Right renal pelvis (tissue), 4 donors: ENCODE measurements around the gene C6. TPM values are rescaled to one million over a fixed set of nuclear protein-coding genes. Genes with fewer than 3 reads are reported as not detected.

ENCODE experiments used
- DNase-seq, 4 donors: peaks; one replicate each; pipeline ENCODE4 v3.0.0-alpha.2; 2013; ENCODE audit warnings: low read depth in 4 of 4, low spot score in 3 of 4, missing footprints in 1 of 4
- polyA plus RNA-seq, 4 donors: library from polyadenylated mRNA; unstranded; fragments of 120-200 nt; gene quantifications; one replicate each; pipeline ENCODE4 v1.2.1, GENCODE V29; 2013; ENCODE audit not compliant: insufficient read length in 4 of 4

C6 gene
- polyA plus RNA-seq, 4 donors = 1.4 to 3.2 (median 3.0) TPM

GRCh38 chr5:41143131-41143901 lies 70.0 kb downstream of the C6 start:
- DNase-seq = no peak

DNA sequence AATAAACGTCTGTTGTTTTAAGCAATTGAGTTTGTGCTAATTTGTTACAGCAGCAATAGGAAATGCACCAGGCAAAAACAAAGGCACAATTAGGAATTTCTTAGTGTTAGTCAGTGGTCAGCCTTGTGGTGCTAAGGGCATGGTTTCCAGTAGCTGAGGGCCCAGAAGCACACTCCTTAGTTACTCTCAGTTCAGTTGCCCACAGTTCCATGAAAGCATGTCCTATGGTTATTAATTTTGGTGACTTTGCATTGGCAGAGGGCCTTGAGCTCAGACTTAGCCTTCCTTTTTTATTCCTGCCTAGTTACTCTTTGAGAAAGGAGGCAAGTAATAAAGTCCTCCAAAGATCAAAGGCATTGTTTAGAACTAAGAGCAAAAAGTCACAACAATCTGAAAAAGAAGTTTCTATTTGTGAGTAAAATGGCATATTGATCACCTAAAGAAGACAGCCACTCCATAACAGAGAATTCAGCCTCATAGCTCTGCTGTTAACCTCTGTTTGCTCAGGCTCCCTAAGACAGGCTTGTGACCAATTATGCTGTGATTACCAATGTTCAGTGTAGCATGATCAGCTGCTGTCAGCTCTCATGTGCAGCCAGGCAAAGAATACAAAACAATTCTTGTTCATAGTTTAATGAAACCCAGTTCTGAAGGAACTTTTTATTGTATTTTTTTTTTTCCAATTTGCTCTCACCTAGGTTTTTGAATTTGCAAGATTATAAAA lies 85.2 kb downstream of the C6 start:
- DNase-seq = no peak

- DNase-seq = no peak
Observed at GRCh38 chr5:41122459-41122858, 90.9 kb downstream of the C6 start.

- no peak for DNase-seq
Observed at GRCh38 chr5:41120600-41120999, 92.7 kb downstream of the C6 start.

- no peak for DNase-seq
Observed at GRCh38 chr5:41118177-41118576, 95.2 kb downstream of the C6 start.

- DNase-seq = no peak
Observed at GRCh38 chr5:41115281-41115680, 98.1 kb downstream of the C6 start.

- DNase-seq = no peak
Observed at GRCh38 chr5:41112486-41113455, 100.6 kb downstream of the C6 start.

- no peak for DNase-seq
Observed at GRCh38 chr5:41109186-41109585, 104.1 kb downstream of the C6 start.

DNA sequence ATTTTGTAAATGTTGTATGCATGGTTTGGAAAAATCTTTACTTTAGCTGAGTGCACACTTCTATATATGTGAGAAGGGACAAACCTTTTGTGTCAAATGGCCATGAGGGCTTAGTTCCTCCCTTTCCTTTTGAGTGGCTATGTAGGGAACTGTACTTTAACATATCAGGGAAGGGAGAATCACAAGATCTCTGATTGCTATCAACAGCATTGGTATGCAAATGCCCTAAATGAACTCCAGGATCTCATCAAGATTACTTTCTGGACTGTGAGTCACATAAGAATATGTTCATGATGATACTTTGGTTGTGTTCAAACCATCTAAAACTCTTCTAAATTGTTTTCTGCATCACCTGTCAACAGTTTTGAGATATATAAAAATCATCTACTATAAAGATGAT lies 111.0 kb downstream of the C6 start:
- DNase-seq = no peak

DNA sequence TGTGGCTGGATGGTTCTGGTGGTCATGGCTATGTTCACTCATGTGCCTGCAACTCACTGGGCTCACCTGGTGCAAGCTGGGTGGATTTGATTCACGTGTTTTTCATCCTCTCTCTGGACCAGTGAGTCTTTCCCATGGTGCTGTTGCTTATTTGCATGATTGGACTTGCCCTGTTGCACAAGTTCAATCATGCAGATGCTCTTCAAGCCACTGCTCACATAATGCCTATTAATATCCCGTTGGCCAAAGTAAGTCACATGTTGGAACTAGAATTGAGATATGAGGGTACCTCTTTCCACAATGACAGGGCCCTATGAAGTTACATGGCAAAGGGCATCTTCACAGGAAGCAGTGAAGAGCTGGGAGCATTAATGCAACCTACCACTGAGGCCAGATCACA lies 115.7 kb downstream of the C6 start:
- DNase-seq = no peak

DNA sequence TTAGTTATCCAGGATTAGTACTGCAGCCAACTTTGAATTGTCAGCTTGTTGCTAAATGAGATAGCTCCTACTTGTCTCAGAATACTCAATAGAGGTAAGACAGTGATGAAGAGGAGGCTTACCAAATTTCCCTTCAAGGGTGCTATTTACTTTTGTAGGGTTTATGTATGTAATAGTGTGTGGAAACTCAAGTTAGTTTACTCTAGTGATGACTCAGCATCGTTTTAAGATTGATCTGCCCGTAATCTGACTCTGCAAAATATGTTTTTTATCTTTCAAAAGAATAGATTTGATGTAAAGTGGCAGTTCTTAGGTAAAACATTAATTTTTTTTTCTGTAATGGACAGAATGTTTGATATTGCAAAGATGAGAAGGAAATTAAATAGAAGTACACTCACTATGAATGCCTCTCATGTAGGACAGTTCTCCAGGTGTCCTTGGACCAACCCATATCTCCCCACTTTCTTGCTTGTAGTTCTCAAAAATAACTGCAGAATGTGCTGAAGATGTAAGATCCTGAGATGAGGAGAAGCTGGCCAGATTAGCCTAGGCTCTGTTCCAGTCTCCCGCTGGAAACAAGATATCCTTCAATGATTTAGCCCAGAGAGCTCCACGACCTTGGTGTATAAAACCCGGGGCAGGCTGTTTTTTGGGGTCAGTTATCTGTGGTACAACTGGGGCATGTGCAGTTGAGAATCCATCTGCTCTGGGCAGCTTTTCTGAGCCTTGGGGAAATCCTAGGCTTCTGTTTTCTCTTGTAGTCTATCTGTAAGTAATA lies 117.8 kb downstream of the C6 start:
- DNase-seq = no peak

DNA sequence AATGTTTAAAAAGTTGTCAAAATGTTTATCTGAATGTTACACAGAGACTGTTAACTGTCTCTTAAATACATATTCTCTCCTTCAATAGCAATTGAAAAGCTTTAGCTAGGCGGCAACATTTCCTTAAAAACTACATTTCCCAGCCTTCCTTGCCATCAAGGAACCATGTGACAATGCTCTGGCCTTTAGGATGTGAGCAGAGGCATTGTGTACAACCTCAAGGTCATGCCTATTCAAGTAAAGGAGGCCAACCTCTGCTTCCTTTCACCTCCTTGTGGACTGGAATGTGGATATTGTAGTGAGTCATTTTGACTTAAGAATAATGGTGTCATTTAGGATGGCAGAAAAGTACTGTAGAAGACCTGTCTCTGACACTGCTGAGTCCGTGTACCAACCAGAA lies 118.5 kb downstream of the C6 start:
- DNase-seq = no peak

DNA sequence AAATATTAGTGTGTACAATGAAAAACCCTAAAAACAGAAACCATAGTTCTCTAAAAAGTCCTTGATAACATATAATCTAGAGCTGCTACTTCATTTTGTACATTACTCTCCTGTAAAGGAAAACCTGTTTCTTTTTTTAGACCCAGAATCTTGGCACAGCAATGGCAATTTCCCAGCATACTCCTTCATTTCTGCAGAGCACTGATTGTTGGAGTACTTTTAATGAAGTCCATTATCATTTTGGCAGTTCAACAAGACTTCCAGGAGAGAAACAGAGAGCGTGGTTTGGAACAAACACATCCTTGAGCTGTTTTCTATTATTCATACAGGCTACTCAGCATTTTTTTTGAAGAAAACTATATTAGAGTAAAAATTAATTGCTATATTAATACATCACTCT lies 119.5 kb downstream of the C6 start:
- no peak for DNase-seq

Other genes starting within 250 kb of the C6 start
- gene MROH2B, start 142.2 kb downstream of the C6 start, polyA plus RNA-seq = under 1 TPM in 2 of 4 donors, not detected in 2; 0.04 to 0.25 TPM